Nephron (organoid): ENCODE results near the gene ATXN7L1.

Experiments used
- H3K27ac Mint-ChIP-seq, 3 experiments: 2 replicates each; pipeline ENCODE4 v1.8.0; 2020; ENCODE audit warnings: mixed read lengths in 3 of 3, mild to moderate bottlenecking in 2 of 3, moderate library complexity in 1 of 3
- H3K27me3 Mint-ChIP-seq: 2 replicates; pipeline ENCODE4 v1.8.0; 2021; ENCODE audit warnings: low read depth, mild to moderate bottlenecking, moderate library complexity, mixed read lengths
- H3K36me3 Mint-ChIP-seq: 2 replicates; pipeline ENCODE4 v1.8.0; 2020; ENCODE audit warnings: low read depth, mixed read lengths
- H3K4me1 Mint-ChIP-seq: 2 replicates; pipeline ENCODE4 v1.8.0; 2020; ENCODE audit warnings: mixed read lengths
- H3K4me3 Mint-ChIP-seq, 3 experiments: 2 replicates each; pipeline ENCODE4 v1.8.0; 2020; ENCODE audit warnings: mild to moderate bottlenecking in 3 of 3, mixed read lengths in 3 of 3, moderate library complexity in 2 of 3
- H3K9me3 Mint-ChIP-seq: 2 replicates; pipeline ENCODE4 v1.8.0; 2020; ENCODE audit warnings: mixed read lengths
- CTCF ChIP-seq, 3 experiments: fragments of 200-600 bp; sonication (generic); IDR thresholded peaks; one replicate each; pipeline ENCODE4 v1.5.0; 2021; ENCODE audit warnings: antibody characterized with exemption in 3 of 3; ENCODE audit not compliant: unreplicated experiment in 3 of 3

The ATXN7L1 gene

GRCh38 chr7:105673367-105674084, 202.9 kb downstream of the ATXN7L1 start:
- H3K4me3 Mint-ChIP-seq, result no peak overlapping the region
- no peaks in the 10 kb centered on the region for H3K27me3 Mint-ChIP-seq
- H3K27ac Mint-ChIP-seq, result no peak overlapping the region
- TF ChIP-seq CTCF (IDR thresholded peaks at IDR 0.05; ENCODE audit: unreplicated experiment in 3 of 3), result no peak
- H3K9me3 Mint-ChIP-seq, result no peaks in the 10 kb centered on the region
- H3K4me1 Mint-ChIP-seq, result peaks cover 5% of the 10 kb centered on the region
- no peaks in the 10 kb centered on the region for H3K36me3 Mint-ChIP-seq

- H3K27me3 Mint-ChIP-seq, result no peaks in the 10 kb centered on the region
- no peak for TF ChIP-seq CTCF (IDR thresholded peaks at IDR 0.05; ENCODE audit: unreplicated experiment in 3 of 3)
- no peak overlapping the region for H3K4me3 Mint-ChIP-seq
- no peak overlapping the region for H3K27ac Mint-ChIP-seq
- H3K9me3 Mint-ChIP-seq, result no peaks in the 10 kb centered on the region
- H3K36me3 Mint-ChIP-seq, result no peaks in the 10 kb centered on the region
- H3K4me1 Mint-ChIP-seq, result peaks cover 5% of the 10 kb centered on the region
Observed at GRCh38 chr7:105672801-105673200, 203.6 kb downstream of the ATXN7L1 start.

- TF ChIP-seq CTCF (IDR thresholded peaks at IDR 0.05; ENCODE audit: unreplicated experiment in 3 of 3), result no peak
- no peak overlapping the region for H3K4me3 Mint-ChIP-seq
- H3K27me3 Mint-ChIP-seq, result no peaks in the 10 kb centered on the region
- no peak overlapping the region for H3K27ac Mint-ChIP-seq
- peaks cover 25% of the 10 kb centered on the region for H3K36me3 Mint-ChIP-seq
- peaks cover 4% of the 10 kb centered on the region for H3K4me1 Mint-ChIP-seq
- H3K9me3 Mint-ChIP-seq, result no peaks in the 10 kb centered on the region
Observed at GRCh38 chr7:105666324-105666723, 210.1 kb downstream of the ATXN7L1 start.

GRCh38 chr7:105665684-105666083, 210.7 kb downstream of the ATXN7L1 start:
- no peaks in the 10 kb centered on the region for H3K27me3 Mint-ChIP-seq
- peaks cover 30% of the 10 kb centered on the region for H3K36me3 Mint-ChIP-seq
- H3K27ac Mint-ChIP-seq, result no peak overlapping the region
- no peaks in the 10 kb centered on the region for H3K9me3 Mint-ChIP-seq
- TF ChIP-seq CTCF (IDR thresholded peaks at IDR 0.05; ENCODE audit: unreplicated experiment in 3 of 3), result no peak
- H3K4me1 Mint-ChIP-seq, result peaks cover 4% of the 10 kb centered on the region
- H3K4me3 Mint-ChIP-seq, result no peak overlapping the region

- Mint-ChIP-seq H3K4me1 (peaks cover 4% of the 10 kb centered on the region), H3K27ac (no peak overlapping the region)
- no peak for TF ChIP-seq CTCF (IDR thresholded peaks at IDR 0.05; ENCODE audit: unreplicated experiment in 3 of 3)
Observed at GRCh38 chr7:105664816-105665525, 211.4 kb downstream of the ATXN7L1 start.

More at GRCh38 chr7:105664816-105665525, 211.4 kb downstream of the ATXN7L1 start:
- no peaks in the 10 kb centered on the region for H3K9me3 Mint-ChIP-seq
- no peaks in the 10 kb centered on the region for H3K27me3 Mint-ChIP-seq
- no peak overlapping the region for H3K4me3 Mint-ChIP-seq
- peaks cover 35% of the 10 kb centered on the region for H3K36me3 Mint-ChIP-seq
